ENCODE data around the gene FGF19.

GRCh38 chr11:69715446-69715845 lies 11.6 kb upstream of the FGF19 start:
- TF ChIP-seq CTCF (conservative IDR thresholded peaks at IDR 0.05; ENCODE audit: low read depth, low read length) = no peak
- no peak for TF ChIP-seq EZH2 (IDR thresholded peaks at IDR 0.05; ENCODE audit: borderline replicate concordance, low read depth, low read length, poor library complexity, severe bottlenecking)
